LNCAP (cell line): ENCODE results near the gene CANT1.

Experiments used
- TF ChIP-seq, protein P1 (sequence below): fragments of 450-650 bp; IDR thresholded peaks from 2 replicates; pipeline ENCODE4 v1.5.1; 2017; ENCODE audit warnings: mild to moderate bottlenecking

CANT1 gene

GRCh38 chr17:78950870-78951269 lies 58.7 kb downstream of the CANT1 start:
- TF ChIP-seq, protein P1, sequence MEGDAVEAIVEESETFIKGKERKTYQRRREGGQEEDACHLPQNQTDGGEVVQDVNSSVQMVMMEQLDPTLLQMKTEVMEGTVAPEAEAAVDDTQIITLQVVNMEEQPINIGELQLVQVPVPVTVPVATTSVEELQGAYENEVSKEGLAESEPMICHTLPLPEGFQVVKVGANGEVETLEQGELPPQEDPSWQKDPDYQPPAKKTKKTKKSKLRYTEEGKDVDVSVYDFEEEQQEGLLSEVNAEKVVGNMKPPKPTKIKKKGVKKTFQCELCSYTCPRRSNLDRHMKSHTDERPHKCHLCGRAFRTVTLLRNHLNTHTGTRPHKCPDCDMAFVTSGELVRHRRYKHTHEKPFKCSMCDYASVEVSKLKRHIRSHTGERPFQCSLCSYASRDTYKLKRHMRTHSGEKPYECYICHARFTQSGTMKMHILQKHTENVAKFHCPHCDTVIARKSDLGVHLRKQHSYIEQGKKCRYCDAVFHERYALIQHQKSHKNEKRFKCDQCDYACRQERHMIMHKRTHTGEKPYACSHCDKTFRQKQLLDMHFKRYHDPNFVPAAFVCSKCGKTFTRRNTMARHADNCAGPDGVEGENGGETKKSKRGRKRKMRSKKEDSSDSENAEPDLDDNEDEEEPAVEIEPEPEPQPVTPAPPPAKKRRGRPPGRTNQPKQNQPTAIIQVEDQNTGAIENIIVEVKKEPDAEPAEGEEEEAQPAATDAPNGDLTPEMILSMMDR: no peak

DNA sequence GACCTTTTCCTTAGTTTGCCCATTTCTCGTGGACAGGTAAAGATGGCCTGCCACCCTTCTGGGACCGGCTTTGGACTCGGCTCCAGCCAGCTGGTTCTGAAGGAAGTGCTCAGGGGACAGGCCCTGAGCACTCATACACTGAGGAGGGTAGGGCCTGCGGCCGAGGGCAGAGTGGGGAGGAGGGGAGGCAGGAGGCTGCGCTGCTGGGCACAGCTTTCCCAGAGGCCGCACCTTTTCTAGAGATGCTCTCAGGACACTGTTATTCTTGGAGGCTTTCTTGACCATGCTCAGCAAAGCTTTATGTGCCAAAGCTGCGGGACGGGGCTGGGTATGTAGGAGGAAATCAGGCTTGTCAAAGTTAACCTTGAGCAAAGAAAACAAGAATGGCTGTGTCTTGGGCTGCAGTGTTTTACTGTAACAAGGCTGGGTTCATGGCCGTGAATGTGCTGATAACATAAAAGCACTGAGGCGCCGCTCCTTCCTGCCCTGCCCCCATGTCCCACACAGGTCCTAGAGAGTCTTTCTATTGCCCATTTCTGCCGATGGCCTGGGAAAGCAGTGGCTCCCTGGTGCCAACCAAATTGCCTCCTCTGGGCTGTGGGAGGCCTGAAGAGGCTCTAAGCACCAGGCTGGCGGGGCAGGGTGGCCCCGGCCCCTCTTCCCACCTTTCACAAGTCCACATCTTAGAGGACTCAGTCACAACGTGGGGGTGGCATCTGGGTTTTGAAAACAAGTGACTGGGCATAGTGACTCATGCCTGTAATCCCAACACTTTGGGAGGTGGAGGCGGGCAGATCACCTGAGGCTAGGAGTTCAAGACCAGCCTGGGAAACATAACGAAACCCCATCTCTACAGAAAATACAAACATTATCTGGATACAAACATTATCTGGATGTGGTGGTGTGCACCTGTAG lies 62.1 kb downstream of the CANT1 start:
- TF ChIP-seq, protein P1: no peak

GRCh38 chr17:78946631-78947030 lies 62.9 kb downstream of the CANT1 start:
- TF ChIP-seq, protein P1: no peak

- TF ChIP-seq, protein P1: no peak
Observed at GRCh38 chr17:78946131-78946530, 63.4 kb downstream of the CANT1 start.

DNA sequence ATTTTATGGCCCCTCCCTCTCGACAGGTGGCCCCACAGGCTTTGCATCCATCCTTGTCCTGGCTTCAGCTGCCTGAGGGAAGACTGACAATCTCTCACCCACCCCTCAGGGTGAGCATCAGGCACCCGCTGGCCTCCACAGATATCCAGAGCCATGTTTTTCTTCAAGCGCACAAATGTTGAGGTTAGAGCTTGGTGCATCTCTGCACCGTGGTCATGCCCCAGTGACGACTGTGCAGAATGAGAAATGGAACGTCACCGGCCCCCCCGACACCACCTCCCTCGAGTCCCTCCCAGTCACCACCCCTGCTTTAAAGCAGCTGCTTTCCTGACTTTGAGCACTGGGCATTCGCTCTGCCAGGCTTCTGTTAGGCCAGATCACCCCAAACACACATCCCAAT lies 64.6 kb downstream of the CANT1 start:
- TF ChIP-seq, protein P1: no peak

- TF ChIP-seq, protein P1: no peak
Observed at GRCh38 chr17:78944026-78944425, 65.5 kb downstream of the CANT1 start.
